HuH-7 (cell line): ENCODE measurements around the gene MDGA2.

Experiments used
- DNase-seq: peaks from one replicate; pipeline ENCODE4 v3.0.0; 2011; ENCODE audit warnings: low spot score

The MDGA2 gene

DNA sequence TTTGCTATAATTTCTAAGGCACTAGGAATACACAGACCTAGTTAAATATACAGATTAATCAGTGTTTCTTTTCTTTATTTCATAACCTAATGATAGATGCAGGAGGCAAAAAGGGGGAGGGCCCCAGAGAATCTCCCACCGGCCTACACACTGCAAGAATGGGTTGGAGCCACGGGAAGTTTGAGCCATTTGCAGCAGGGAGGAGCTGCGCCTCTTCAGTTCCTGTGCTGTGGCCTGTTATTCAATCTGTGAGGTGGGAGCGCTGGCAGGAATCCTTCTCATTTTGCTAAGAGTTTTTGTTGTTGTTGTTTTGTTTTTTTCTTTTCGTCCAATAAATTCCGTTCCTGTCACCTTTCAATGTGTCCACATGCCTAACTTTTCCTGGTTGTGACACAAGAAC, 772.6 kb downstream of the MDGA2 start:
- no peak for DNase-seq

- DNase-seq, result no peak
These were observed 780.9 kb downstream of the MDGA2 start for GRCh38 chr14:46894476-46894875.

GRCh38 chr14:46887144-46887543, 788.3 kb downstream of the MDGA2 start:
- no peak for DNase-seq

DNA sequence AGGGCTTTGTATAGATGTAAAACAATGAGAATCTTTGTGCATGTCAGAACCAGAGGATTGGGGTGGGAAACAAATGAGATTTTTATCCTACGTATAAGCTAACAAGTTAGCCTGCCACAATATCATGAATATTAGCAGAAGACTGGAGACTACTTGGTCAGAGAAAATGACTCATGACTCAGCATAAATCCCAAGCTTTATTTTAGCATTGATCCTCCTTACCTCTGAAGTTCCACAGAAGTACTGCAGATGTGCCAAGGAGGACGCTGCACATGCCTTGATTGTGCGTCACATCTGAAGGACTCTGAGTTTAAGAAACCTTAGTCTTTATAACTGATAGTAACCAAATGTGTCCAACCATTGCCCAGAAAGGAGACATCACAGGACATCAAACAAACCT, 789.8 kb downstream of the MDGA2 start:
- no peak for DNase-seq

DNA sequence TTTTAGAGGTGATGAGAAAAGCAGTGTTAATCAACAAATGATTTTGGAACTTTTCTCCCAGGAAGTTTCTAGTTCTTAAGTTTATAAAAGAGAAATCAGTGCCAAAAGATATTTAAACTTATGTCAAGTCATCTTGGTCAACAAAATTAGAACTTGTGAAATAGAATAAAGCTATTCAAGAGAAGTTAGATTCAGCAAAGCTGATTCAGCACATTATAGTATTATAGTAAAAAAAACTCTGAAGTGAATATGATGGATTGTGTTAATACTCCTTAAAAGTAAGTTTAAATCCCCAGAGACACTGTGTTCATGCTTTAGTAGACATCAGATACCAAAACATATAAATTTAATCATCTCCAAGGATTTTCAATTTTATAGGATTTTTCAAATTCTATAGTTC, 813.7 kb downstream of the MDGA2 start:
- DNase-seq, result no peak

DNA sequence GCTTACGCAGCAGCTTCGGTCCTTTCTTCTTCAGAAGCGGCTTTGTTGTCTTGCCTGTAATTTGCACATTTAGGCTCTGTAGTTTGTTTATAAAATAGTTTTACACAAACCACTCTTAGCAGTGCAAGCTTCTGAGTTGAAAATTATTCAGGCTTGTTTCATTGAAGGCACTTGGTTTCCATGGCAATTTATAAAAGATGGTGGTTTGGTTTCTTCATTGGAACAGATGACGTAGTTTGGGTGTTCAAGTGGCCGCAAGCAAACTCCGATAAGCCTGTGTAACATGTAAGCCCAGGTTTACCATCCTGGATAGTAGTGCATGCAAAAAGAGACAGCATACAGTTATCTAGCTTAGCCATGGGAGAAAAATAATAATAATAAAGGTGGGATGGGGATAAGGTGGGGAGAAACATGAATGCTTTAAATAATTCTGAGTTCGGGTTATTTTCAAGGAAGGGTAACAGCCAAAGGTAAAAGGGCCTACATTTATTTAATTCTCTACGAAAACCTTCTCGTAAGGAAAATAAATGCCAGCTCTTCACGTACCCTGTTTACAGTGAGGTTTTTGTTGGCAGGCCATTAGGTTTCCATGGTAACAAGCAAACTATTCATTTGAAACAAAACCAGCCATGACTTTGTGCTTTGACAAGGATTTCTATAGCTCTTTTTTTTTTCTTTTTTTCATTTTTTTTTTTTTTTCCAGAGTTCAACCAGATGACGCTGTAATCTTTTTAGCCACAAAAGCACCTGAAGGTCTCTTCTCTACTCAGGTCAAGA, 834.3 kb downstream of the MDGA2 start:
- no peak for DNase-seq

DNA sequence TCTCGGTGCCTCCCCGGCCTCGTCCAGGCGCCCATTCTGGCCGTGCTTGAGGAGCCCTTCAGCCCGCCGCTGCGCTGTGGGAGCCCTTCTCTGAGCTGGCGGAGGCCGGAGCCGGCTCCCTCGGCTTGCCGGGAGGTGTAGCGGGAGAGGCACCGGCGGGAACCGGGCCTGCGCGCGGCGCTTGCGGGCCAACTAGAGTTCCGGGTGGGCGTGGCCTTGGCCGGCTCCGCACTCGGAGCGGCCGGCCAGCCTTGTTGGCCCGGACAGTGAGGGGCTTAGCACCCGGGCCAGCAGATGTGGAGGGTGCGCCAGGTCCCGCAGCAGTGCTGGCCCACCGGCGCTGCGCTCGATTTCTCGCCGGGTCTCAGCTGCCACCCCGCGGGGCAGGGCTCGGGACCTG, 855.1 kb downstream of the MDGA2 start:
- DNase-seq, result no peak

GRCh38 chr14:46819117-46819516, 856.3 kb downstream of the MDGA2 start:
- DNase-seq, result peak; percentile 13

DNA sequence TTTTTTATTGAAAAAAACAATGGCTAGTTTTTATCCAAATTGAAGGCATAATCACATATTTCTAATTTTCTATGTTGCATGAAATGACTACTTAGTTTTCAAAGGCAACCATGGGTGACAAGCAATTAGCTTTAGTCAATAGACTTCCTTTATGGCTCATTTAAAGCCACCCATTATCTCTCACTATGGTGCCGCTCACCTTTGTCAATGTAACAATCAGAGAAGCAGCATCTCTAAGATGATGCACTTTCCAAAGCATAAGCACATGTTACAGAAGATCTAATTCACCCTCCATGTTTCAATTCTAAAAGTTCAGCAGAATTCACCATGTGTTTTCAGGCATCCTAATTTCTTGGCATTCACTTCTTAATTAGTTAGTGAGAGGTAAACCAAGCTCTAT, 857.3 kb downstream of the MDGA2 start:
- no peak for DNase-seq

- no peak for DNase-seq
These were observed 882.3 kb downstream of the MDGA2 start for GRCh38 chr14:46793144-46793543.
